ENCODE data around the gene FSD2.
"Not testable (repeated sequence)": the region's sequence is repeated elsewhere in the genome, so short reads cannot be mapped to it uniquely, and the experiment has no call there.

FSD2 gene

DNA sequence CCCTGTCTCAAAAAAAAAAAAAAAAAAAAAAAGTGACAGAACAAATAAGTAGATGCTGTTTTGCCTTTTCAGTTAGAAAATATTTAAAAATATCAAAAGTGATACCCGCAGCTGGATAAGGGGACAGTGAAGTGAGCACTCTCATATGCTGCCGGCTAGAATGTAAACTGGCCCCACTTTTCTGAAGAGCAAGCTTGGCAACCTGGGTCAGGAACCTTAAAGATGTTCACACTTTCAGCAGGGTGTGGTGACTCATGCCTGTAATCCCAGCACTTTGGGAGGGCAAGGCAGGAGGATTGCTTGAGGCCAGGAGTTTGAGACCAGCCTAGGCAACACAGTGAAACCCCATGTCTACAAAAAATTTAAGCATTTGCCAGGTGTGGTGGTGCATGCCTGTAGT is 17.4 kb downstream of the FSD2 start:
- no peak for FAIRE-seq

DNA sequence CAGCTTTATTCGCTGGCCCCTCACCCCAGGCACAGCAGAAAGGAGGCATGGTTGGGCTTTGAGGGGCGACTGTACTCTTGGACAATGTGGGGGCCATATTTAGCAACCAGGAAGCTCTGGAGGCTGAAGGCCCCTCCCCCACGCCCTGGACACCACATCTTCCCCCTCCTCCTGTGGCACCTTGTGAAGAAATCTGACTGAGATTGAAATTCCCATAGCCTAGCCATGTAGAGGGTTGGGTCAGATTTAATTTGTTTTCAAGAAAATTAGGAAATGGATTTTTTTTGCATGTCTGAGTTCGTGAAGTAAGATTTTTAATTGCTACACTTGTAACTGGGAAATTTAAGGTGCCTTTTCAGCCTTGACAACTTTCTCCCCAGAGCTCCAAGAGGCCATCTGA is 24.5 kb downstream of the FSD2 start:
- no peak for FAIRE-seq

DNA sequence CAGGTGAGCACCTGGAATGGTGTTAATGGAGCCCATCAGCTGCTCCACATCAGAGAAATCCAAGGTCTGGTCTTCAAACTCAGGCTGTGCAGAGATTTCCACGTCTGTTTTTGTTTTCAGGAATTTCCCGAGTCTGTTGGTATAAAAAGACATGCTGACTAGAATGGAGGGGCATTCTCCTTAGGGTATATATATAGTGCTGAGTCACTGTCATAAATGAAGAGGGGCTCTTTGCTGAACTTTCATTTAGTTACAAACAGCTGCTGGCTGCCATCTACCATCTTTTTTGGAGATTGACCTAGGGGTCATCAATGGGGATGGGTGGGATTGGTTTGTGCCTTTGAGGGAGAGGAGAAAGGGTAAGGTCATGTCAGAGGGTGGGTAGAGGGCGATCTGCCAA is 27.1 kb downstream of the FSD2 start:
- FAIRE-seq, result no peak

DNA sequence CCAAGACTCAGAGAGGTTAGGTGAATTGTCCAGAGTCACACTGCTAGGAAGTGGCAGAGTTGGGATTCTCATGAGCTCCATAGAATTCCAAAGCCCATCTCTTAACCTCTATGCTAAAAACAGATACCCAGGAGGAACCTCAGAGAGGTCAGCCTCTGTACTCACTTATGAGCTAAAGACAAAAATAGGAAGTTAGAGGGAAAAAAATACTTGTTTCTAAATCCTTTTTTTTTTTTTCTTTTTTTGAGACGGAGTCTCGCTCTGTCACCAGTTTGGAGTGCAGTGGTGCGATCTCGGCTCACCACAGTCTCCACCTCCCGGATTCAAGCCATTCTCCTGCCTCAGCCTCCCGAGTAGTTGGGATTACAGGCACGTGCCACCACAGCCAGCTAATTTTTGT is 31.4 kb downstream of the FSD2 start:
- no peak for FAIRE-seq

DNA sequence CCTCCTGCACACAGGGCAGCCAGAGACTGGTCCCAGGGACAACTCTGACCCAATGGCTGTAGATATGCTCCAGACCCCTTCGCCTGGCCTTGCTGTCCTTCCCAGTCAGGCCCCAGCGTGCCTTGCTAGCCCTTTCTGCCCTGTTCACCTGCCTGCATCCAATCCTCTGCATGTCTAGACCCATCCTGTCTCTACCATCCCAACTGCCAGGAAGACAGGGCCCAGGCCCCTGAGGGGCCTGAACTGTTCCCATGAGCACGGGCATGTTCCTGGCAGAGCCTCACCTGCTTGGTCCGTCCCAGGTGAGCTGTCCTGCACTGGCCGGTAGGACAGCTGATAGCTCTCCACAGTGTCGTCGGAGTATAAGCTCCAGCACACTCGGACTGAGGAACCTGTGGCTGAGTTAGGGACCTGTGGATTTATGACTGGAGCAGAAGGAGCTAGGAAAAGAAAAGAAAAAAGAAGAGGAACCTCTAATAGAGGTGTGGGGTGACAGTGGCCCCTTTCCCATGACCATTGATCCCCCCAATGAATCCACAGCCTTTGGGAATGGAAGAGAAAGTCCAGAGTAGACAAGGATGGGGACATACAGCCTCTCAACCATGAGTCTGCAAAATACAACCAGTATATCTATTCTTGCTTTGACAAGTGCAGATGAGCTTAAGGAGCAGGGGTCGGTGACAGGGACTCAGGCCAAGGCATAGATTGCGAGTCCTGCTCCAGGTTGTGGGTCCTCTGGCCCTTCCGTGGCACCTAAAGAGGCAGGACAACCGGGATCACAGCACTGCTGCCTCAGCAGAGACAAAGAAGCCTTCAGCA is 33.9 kb downstream of the FSD2 start:
- no peak for FAIRE-seq

DNA sequence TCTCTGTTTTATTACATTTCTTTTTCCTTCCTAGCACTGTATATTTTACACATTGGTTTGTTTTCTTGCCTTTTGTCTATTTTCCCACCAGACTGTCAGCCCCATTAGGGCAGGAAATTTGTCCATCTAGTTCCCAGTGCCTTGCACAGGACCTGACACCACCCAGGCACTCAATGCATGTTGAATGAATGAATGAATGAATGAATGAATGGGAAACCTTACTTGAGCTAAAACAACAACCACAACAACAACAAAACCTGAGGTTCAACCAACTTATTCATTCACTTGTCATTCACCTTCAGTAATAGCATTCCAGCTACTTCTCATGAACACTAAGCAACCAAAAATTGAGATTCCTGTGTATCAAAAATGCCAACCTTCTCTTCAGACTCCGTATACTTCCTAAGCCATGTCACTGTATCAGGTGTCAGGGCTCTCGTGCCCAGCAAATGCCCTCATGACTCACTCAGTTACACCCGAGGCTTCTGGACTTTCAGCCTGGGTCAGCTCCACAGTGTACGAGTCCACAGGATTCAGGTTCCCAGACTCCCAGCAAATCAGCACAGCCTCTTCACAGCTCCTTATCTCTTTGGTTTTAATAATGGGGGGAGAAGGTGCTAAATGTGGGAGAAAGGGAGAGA is 37.3 kb downstream of the FSD2 start:
- FAIRE-seq, result no peak

DNA sequence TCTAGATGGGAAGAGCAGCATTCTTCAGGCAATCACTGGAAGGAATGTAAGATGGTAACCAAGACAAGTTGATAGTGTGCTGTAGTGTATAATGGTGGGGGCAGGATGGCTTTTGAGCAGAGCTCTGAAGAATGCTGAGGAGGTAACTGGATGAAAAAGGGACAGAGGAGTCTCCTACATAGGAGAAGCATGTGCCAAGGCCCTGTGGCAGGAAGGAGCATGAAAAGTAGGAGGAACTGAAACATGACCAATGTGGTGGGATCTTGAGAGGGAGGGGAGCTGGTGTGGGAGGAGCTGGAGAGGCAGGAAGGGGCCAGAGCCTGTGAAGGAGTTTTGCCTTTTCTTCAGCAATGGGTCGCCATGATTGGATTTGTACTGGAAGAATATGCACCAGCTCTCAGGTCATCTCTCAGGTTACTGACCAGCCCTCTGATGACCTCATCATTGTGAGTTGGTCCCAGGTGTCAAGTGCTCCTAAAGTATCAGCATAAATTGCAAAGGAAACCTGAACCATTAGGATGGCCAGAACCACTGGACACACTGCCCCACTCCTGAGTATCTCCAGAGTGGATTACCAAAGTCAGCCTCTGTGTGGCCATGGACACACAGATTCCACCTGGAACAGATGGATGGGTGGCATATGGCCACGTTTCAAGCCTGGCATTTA is 38.6 kb downstream of the FSD2 start:
- FAIRE-seq, result no peak

DNA sequence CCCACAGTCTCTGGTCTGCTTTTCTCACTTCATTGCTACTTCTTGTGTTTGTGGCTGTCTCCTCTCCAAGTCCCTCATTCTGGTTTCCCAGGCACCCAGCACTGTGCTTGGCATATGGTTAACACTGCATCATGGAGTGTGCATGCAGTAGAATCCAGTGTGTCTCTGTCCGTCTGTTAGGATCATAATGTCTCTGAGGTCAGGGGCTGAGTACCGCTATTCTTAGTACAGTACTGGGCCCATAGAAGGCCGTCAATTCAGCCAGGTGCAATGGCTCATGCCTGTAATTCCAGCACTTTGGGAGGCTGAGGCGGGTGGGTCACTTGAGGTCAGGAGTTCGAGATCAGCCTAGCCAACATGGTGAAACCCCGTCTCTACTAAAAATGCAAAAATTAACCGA is 39.7 kb downstream of the FSD2 start:
- FAIRE-seq, result not testable (repeated sequence)

DNA sequence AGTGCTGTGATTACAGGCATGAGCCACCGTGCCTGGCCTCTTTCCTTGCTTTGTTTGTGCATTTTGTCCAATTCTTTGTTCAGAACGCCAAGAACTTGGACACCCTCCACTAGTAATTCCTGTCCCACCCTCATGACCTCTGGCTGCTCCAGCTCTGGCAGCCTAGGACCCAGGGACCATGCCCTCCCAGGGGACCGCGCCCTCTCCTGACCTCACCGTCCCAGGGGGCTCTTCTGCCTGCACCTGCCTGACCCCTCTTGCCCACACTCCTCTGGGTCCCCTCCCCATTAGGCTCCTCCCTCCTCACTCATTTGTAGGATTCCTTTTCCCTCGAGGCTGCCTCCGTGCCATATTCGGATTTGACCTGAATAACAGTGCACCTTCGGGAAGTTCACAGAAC is 41.1 kb downstream of the FSD2 start:
- FAIRE-seq, result no peak

DNA sequence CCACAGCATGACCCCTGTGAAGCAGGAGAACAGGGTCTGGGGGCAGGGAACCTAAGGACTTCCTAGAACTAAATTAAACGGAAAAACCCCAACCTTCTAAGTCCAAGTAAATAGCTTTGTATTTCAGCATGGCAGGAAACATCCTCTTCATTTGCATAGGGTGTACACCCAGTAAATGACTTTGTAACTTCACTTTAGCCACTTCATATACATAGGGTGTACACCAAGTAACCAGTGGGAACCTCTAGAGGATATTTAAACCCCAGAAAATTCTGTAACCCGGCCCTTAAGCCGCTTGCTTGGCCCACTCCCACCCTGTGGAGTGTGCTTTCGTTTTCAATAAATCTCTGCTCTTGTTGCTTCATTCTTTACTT is 41.8 kb downstream of the FSD2 start:
- no peak for FAIRE-seq

DNA sequence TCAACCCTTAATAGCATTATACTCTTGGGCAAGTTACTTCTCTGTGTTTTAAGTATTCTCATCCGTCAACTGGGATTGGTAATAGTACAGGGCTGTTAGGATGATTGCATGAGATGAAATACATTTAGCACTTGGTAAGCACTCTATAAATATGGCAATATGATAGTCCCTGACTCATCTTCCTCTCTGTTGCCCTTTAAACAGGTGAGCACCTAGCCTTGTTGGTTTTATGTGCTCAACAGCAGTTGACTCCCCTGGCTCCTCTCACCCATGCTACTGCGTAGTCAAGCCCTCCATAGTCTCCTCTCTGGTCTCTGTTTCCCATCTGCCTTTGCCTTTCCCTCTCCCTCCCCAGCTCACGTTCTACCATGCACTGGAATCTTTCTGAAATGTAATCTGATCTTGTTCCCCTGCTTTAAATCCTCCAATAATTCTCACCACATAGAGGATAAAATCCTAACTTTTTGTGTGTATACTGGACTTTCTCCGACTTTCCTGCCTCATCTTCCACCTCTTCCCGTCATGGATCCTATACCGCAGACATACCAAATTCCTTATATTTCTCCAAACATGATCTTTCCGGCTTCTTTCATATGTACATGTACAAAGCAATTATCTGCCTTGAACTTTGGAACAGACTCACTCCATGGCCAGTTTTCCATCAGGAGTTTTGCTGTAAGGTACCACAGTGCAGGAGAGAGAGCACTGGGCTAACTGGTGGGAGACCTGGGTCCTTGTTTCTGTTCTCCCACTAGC is 42.3 kb downstream of the FSD2 start:
- FAIRE-seq, result no peak

DNA sequence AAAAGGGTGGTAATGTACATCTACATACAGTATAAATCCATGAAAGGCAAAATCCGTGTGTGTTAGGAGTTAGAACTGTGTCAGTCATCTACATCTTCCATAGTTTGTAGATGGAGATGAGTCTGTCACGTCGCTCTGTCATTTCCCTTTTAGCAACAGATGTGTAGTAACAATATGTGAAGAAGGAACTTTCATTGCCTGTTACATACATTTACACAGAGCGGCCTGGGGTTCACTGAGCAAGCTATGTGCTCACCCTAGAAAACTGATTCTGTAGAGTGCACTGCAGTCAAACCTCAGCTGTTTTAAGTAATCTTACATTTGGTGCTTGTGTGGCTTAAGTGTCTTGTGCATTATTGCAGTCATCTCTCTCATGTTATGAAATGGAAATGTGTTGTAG is 54.6 kb downstream of the FSD2 start:
- no peak for FAIRE-seq

DNA sequence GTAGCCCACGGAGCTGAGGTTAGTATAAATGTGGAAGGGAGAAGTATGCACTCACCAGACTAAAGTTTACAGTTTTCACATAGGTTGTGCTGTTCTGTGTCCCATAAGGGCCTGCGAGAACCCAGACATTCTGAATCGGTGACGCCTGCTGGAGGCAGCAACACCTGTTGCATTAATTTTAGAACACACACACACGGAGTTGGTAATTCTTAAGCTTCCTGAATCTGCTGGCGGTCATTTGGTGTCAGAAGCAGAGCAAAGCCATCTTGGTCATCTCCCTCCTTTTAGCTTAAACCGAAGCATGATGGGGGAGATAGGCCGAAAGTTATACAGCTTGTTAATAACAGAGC is 55.1 kb downstream of the FSD2 start:
- FAIRE-seq, result no peak

DNA sequence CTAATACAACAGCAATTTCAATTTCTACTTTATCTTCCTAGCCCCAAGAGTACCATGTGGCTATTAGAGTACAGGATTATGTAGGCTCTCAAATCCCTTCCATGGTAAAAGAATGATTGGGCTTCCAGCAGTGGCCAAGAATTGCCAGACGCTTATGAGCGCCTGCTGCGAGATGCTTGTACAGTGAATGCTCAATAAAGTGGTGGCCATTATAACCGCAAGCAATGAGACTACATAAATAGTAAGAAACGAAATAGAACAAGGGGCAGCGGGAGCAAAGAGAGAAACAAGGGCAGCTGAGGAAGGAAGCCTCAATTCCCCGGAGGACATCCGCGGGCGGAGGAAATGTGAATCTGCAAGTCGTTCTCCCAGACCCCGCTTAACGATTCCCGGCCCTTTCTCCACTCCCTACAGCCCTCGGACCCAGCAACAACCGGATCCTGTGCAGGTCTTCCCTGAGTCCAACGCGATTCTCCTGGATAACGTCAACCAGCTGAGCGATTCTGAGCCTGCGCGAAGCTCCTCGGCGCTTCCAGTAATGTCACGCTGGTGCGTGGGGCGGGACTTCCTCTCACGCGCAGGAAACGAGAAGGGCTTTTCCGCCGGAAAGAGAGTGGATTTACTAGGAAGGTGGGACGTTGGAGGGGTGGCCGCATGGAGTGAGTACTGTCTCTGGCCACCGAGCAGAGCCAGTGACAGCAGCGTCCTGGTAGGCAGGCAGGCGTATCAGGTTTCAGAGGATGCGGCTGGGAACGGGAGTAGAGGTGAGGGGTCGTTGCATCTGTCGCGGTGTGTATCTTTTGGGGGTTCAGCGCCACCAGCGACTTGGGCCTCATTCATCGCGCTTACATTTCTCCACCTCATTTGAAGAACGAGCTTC is 55.7 kb downstream of the FSD2 start:
- FAIRE-seq, result peak; percentile 72

DNA sequence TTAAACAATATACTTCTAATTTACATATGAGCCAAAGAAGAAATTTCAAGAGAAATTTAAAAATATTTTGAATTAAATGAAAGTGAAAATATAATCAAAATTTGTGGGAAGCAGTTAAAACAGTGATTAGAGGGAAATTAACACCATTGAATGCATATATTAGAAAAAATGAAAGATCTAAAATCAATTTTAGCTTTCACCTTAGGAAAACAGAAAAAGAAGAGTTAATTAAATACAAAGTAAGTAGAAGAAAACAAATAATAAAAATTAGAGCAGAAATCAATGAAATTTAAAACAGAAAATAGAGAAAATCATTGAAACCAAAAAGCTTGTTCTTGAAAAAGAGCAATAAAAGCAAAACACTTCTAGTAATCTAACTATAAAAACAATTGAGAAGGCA is 57.6 kb downstream of the FSD2 start:
- FAIRE-seq, result no peak

DNA sequence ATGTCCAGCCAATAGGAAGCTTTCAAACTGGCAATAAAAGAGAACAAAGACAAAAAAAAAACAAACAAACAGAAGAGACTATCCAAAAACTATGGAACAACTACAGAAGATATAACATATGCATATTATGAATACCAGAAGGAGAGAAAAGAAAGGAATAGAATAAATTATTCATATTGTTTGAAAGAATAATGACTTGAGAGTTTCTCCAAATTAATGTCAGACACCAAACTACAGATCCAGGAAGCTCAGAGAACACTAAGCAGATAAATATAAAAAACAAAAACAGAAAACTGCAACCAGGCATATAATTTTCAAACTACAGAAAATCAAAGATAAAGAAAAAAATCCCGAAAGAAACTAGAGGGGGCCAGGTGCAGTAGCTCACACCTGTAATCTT is 62.1 kb downstream of the FSD2 start:
- no peak for FAIRE-seq

DNA sequence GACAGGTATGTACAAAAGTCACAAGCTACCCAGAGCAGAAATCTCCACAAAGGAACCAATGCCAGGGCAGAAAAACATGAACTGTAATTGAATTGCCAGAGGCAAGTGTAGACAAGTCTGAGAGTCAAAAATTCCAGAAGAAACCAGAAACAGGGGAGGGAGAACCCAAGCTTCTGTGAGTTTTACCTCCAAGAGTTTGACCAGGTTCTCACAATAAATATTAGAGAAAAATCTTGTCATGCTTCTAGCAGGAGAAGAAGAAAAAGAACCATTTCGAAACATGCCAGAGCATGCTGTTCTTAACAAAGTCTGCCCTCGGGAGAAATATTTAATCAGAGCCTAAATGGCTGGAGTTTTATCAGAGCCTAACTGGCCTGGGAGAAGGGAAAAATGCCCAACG is 63.7 kb downstream of the FSD2 start:
- FAIRE-seq, result no peak

DNA sequence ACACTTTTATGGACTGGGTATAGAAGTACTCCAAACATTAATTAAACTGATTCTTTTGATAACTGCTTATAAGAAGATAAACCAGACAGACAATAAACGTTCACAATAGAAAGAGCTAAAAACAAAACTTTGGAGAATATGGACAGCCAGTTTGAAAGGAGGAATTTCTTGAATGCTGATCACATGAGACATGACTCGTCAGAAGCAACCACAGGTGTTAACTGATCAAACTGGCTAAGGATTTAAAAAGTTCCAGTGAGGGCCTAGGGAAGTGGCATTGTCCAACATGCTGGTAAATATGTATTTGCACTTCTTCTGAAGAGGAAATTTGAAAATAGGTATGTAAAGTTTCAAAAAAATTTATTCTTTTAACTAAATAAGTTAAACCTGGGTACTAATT is 66.8 kb downstream of the FSD2 start:
- no peak for FAIRE-seq

DNA sequence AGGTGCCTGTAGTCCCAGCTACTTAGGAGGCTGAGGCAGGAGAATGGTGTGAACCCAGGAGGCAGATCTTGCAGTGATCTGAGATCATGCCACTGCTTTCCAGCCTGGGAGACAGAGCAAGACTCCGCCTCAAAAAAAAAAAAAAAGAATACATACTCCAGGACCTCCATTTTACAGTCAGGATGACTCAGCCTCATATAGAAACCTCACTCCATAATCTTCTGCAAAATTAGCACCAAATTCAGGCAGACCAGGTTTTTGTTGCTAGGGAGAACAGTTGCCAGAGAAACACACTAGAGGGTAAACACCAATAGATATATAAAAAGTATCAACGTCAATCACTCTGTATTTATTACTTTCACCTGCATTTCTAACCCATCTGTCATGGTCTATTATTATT is 67.9 kb downstream of the FSD2 start:
- no peak for FAIRE-seq

DNA sequence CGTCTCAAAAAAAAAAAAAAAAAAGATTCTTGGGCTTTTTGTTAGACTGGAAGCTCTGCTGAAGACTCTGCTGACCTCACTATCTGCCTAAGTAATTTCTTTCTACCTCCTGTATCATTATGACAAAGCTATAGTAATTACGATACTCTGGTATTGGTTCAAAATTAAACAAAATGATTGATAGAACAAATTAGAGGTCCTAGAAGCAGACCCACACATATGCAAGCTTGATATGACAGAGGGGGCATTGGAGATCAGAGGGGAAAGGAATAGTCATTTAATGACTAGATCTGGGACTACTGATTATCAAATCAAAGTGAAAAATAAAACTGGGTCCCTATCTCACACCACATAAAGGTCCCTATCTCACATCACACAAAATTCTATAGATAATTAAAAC is 74.3 kb downstream of the FSD2 start:
- FAIRE-seq, result no peak

DNA sequence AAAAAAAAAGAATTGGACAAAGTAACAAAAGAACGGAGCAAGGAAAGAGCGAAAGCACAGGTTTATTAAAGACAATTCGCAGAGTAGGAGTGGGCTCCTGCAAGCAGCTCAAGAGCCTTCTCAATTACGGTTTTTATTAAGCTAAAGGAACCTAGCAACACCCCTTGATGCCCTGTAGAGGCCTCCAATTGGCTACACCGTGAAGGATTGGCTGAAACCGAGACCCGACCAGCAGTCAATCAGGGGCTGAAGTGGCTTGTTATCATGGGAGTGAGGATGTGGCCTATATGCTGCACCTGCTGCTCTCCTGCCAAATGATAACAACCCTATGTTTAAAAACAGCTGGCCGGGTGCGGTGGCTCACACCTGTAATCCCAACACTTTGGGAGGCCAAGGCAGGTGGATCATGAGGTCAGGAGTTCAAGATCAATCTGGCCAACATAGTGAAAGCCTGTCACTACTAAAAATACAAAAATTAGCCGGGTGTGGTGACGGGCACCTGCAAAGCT is 75.8 kb downstream of the FSD2 start:
- FAIRE-seq, result no peak

DNA sequence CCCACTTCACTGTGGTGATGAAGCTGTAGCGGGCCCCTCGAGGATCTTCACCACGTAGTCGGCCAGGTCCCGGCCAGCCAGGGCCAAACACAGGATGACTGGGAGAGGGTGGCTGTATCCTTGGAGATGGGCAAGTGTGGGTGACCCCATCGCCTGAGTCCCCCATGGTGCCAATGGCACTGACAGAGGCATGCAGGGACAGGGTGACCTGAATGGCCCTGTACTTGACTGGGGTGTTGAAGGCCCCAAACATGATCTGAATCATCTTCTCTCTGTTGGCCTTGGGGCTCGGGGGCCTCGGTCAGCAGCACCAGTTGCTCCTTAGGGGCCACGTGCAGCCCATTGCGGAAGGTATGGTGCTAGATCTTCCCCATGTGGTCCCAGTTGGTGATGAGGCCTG is 79.1 kb downstream of the FSD2 start:
- FAIRE-seq, result no peak
